ENCODE measurements around the gene SETD1A. TPM values are rescaled to one million over a fixed set of nuclear protein-coding genes. Genes with fewer than 3 reads are reported as not detected.

Gene SETD1A
- total and polyA plus RNA-seq, 2 of the 4 experiments (the other 2 are of a cell fraction) = 0.54 to 5.8 TPM

DNA sequence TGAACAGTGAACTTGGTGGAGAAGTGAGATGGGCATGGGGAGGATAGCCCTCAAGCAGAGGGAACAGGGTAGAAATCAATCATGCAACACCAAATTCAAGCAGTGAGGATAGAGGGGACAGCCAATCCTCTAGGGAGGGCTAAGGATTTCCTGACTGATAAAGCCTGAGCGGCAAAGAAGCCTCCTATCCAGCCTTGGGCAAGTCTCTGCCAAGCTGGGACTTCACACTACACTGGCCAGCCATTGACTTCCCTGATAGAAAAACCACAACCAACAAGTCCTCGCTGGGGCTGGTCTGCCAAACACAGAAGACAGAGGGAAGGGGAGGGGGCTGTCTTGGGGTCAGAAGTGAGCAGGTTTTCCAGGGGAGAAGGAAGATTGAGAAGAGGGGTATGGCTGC, 36.7 kb upstream of the SETD1A start:
- intact Hi-C loops (cut with micrococcal nuclease) (loop anchor here (1.0 to 5.0 kb wide), 5 partner anchors 77 to 224 kb away; partner anchors contain the start of genes CFAP119, PHKG2, RNF40 and SRCAP), in situ Hi-C loops (cut with MboI; ENCODE audit: low sequenced_read_pairs) (no loop called here), dilution Hi-C loops (cut with HindIII; ENCODE audit: low sequenced_read_pairs, unreplicated experiment) (no loop called here)
- no peak overlapping the region for H2AK5ac ChIP-seq (ENCODE audit: low read depth, low read length)
- ChIA-PET CTCF (no interaction called here), POLR2A (ENCODE audit: unreplicated experiment) (no interaction called here)
- H3K9me1 ChIP-seq (ENCODE audit: insufficient read depth, low read length) = no peaks in the 10 kb centered on the region
- H2BK120ac ChIP-seq (ENCODE audit: low read depth, low read length) = no peak overlapping the region
- H4K8ac ChIP-seq (ENCODE audit: low read depth in 2 of 2, low read length in 2 of 2) = no peak overlapping the region; a peak in 1 of 4 replicates
- H3K56ac ChIP-seq (ENCODE audit: extremely low read depth, insufficient read depth, low read length) = no peak overlapping the region
- no peak overlapping the region for H2BK15ac ChIP-seq (ENCODE audit: low read depth, low read length)
- ATAC-seq (ENCODE audit: low read depth) (no peak), DNase-seq (no peak)
- no peak overlapping the region for H3K4me2 ChIP-seq (ENCODE audit: low read depth, low read length)
- no peak overlapping the region for H3K23ac ChIP-seq (ENCODE audit: low read depth, low read length)
- H3K4me1 ChIP-seq (ENCODE audit: control insufficient read depth, insufficient read depth, low read length) = peaks cover 2% of the 10 kb centered on the region; the same call in 1 of the 2 replicates
- no peaks in the 10 kb centered on the region for H3K9me3 ChIP-seq (ENCODE audit: control insufficient read depth, insufficient read depth, low read length)
- no peak overlapping the region for H3K14ac ChIP-seq (replicated peaks; ENCODE audit: low read depth, low read length)
- H3K4me3 ChIP-seq (ENCODE audit: insufficient read depth, low read depth, low read length) = no peak overlapping the region
- H4K5ac ChIP-seq (ENCODE audit: low read depth, low read length) = no peak overlapping the region
- no peak for TF ChIP-seq RCOR1 (IDR thresholded peaks at IDR 0.05; ENCODE audit: insufficient replicate concordance, low read length)
- TF ChIP-seq MXI1 (IDR thresholded peaks at IDR 0.05; ENCODE audit: borderline replicate concordance, low read depth, low read length) = no peak
- no peak for TF ChIP-seq RFX5 (IDR thresholded peaks at IDR 0.05; ENCODE audit: low read depth, low read length)
- no peak for TF ChIP-seq RAD21 (IDR thresholded peaks at IDR 0.05; ENCODE audit: low read length)
- TF ChIP-seq CHD1 (IDR thresholded peaks at IDR 0.05; ENCODE audit: low read depth, low read length) = no peak
- TF ChIP-seq CEBPB (IDR thresholded peaks at IDR 0.05; ENCODE audit: low read depth, low read length) = no peak
- TF ChIP-seq MAZ (IDR thresholded peaks at IDR 0.05; ENCODE audit: borderline replicate concordance, low read depth, low read length) = no peak
- TF ChIP-seq FOS (IDR thresholded peaks at IDR 0.05; ENCODE audit: low read depth, low read length) = no peak
- TF ChIP-seq, protein P1, sequence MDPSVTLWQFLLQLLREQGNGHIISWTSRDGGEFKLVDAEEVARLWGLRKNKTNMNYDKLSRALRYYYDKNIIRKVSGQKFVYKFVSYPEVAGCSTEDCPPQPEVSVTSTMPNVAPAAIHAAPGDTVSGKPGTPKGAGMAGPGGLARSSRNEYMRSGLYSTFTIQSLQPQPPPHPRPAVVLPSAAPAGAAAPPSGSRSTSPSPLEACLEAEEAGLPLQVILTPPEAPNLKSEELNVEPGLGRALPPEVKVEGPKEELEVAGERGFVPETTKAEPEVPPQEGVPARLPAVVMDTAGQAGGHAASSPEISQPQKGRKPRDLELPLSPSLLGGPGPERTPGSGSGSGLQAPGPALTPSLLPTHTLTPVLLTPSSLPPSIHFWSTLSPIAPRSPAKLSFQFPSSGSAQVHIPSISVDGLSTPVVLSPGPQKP (IDR thresholded peaks at IDR 0.05; ENCODE audit: borderline replicate concordance, low read depth, low read length) = no peak
- no peak for TF ChIP-seq POLR2A (IDR thresholded peaks at IDR 0.05; ENCODE audit: low read depth, low read length)
- no peak for TF ChIP-seq SMC3 (IDR thresholded peaks at IDR 0.05; ENCODE audit: low read depth, low read length)
- TF ChIP-seq, protein P2, sequence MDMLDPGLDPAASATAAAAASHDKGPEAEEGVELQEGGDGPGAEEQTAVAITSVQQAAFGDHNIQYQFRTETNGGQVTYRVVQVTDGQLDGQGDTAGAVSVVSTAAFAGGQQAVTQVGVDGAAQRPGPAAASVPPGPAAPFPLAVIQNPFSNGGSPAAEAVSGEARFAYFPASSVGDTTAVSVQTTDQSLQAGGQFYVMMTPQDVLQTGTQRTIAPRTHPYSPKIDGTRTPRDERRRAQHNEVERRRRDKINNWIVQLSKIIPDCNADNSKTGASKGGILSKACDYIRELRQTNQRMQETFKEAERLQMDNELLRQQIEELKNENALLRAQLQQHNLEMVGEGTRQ (IDR thresholded peaks at IDR 0.05; ENCODE audit: low read depth, low read length) = no peak
- no peak for TF ChIP-seq BHLHE40 (IDR thresholded peaks at IDR 0.05; ENCODE audit: low read depth, low read length)
- TF ChIP-seq MAFK (IDR thresholded peaks at IDR 0.05; ENCODE audit: low read depth, low read length) = no peak
- H3K27ac ChIP-seq (ENCODE audit: insufficient read depth, low read length) = no peak overlapping the region
- peaks cover 4% of the 10 kb centered on the region for H4K20me1 ChIP-seq (ENCODE audit: insufficient read depth, low read length)
- no peak overlapping the region for H2AFZ ChIP-seq (replicated peaks; ENCODE audit: low read length, poor library complexity)
- peak overlapping the region; percentile 65 for H2AK9ac ChIP-seq (replicated peaks; ENCODE audit: low read depth, low read length, poor library complexity)
- no peaks in the 10 kb centered on the region for H3K27me3 ChIP-seq (ENCODE audit: control insufficient read depth, insufficient read depth, low read length)
- no peak overlapping the region for H3K9ac ChIP-seq (ENCODE audit: low read depth, low read length)
- H3K36me3 ChIP-seq (ENCODE audit: control insufficient read depth, insufficient read depth, low read length) = no peaks in the 10 kb centered on the region; the same call in 1 of the 2 replicates
- H4K91ac ChIP-seq (ENCODE audit: insufficient read depth, low read depth, low read length) = no peak overlapping the region
- no peak overlapping the region for H3K4ac ChIP-seq (ENCODE audit: low read depth, low read length)
- H2BK5ac ChIP-seq (ENCODE audit: low read depth, low read length, poor library complexity, severe bottlenecking) = no peak overlapping the region
- BruUV-seq (replicated peaks) = no TSS peak
- no peak overlapping the region for H3K18ac ChIP-seq (ENCODE audit: low read depth, low read length)
- no CpG with 5 or more reads among the region's 2 CpGs for WGBS, 2 experiments (ENCODE audit: extremely low coverage in 2 of 2, insufficient read length in 1 of 2)
- no peak overlapping the region for H2BK20ac ChIP-seq (ENCODE audit: low read depth, low read length)
- H3K79me1 ChIP-seq (ENCODE audit: low read depth in 1 of 2, low read length in 2 of 2) = peaks cover 4 to 25% of the 10 kb centered on the region in 2 experiments; a peak in 2 of 4 replicates

Measured in IMR-90 (cell line).